ENCODE results near the gene DCAF8. TPM values are rescaled to one million over a fixed set of nuclear protein-coding genes. Genes with fewer than 3 reads are reported as not detected.

Gene DCAF8
- total and polyA plus RNA-seq, 2 of the 4 experiments (the other 2 are of a cell fraction), result 83.3 to 83.8 TPM

DNA sequence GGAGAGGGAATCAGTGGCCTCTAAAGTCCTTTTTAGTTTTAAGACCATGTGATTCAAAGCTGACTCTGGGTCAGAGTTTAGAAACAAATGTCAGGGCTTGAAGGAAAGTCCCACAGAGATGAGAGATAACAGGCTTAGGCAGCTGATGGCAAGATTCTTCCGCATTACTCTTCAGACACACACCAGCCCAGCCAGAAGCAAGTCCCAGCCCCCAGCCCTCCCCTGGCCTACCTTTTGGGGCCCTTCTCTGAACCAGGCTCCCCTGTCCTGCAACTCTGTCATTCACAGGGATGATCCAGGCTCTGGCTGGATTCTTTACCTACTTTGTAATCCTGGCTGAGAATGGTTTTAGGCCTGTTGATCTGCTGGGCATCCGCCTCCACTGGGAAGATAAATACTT is 85.1 kb downstream of the DCAF8 start:
- Histone ChIP-seq H3K9me1 (ENCODE audit: insufficient read depth, low read length) (no peaks in the 10 kb centered on the region), H2BK120ac (ENCODE audit: low read depth, low read length) (no peak overlapping the region), H3K56ac (ENCODE audit: extremely low read depth, insufficient read depth, low read length) (no peak overlapping the region), H4K20me1 (ENCODE audit: insufficient read depth, low read length) (no peaks in the 10 kb centered on the region), H3K79me1 (ENCODE audit: low read depth in 1 of 2, low read length in 2 of 2) (no peaks in the 10 kb centered on the region), H4K5ac (ENCODE audit: low read depth, low read length) (no peak overlapping the region), H3K4me3 (ENCODE audit: insufficient read depth, low read depth, low read length) (no peak overlapping the region), H3K4me2 (ENCODE audit: low read depth, low read length) (no peak overlapping the region), H2BK5ac (ENCODE audit: low read depth, low read length, poor library complexity, severe bottlenecking) (no peak overlapping the region), H4K8ac (ENCODE audit: low read depth in 2 of 2, low read length in 2 of 2) (no peak overlapping the region), H3K27ac (ENCODE audit: insufficient read depth, low read length) (no peak overlapping the region), H3K4ac (ENCODE audit: low read depth, low read length) (no peak overlapping the region), H2AK9ac (replicated peaks; ENCODE audit: low read depth, low read length, poor library complexity) (no peak overlapping the region), H2BK20ac (ENCODE audit: low read depth, low read length) (no peak overlapping the region), H3K23ac (ENCODE audit: low read depth, low read length) (no peak overlapping the region; the same call in 1 of the 2 replicates), H3K27me3 (ENCODE audit: control insufficient read depth, insufficient read depth, low read length) (peaks cover 35% of the 10 kb centered on the region), H2BK15ac (ENCODE audit: low read depth, low read length) (no peak overlapping the region), H4K91ac (ENCODE audit: insufficient read depth, low read depth, low read length) (no peak overlapping the region), H3K18ac (ENCODE audit: low read depth, low read length) (no peak overlapping the region), H3K4me1 (ENCODE audit: control insufficient read depth, insufficient read depth, low read length) (no peaks in the 10 kb centered on the region), H3K36me3 (ENCODE audit: control insufficient read depth, insufficient read depth, low read length) (no peaks in the 10 kb centered on the region), H2AK5ac (ENCODE audit: low read depth, low read length) (no peak overlapping the region), H3K9ac (ENCODE audit: low read depth, low read length) (no peak overlapping the region), H3K9me3 (ENCODE audit: control insufficient read depth, insufficient read depth, low read length) (no peaks in the 10 kb centered on the region; the same call in 1 of the 2 replicates), H2AFZ (replicated peaks; ENCODE audit: low read length, poor library complexity) (no peak overlapping the region), H3K14ac (replicated peaks; ENCODE audit: low read depth, low read length) (no peak overlapping the region)
- DNase-seq (no peak), ATAC-seq (ENCODE audit: low read depth) (no peak)
- TF ChIP-seq RCOR1 (IDR thresholded peaks at IDR 0.05; ENCODE audit: insufficient replicate concordance, low read length) (no peak), CHD1 (IDR thresholded peaks at IDR 0.05; ENCODE audit: low read depth, low read length) (no peak), MAFK (IDR thresholded peaks at IDR 0.05; ENCODE audit: low read depth, low read length) (no peak), SMC3 (IDR thresholded peaks at IDR 0.05; ENCODE audit: low read depth, low read length) (no peak), POLR2A (IDR thresholded peaks at IDR 0.05; ENCODE audit: low read depth, low read length) (no peak), MXI1 (IDR thresholded peaks at IDR 0.05; ENCODE audit: borderline replicate concordance, low read depth, low read length) (no peak), MAZ (IDR thresholded peaks at IDR 0.05; ENCODE audit: borderline replicate concordance, low read depth, low read length) (no peak), BHLHE40 (IDR thresholded peaks at IDR 0.05; ENCODE audit: low read depth, low read length) (no peak), NFE2L2 (IDR thresholded peaks at IDR 0.05; ENCODE audit: low read depth, low read length) (no peak), CEBPB (IDR thresholded peaks at IDR 0.05; ENCODE audit: low read depth, low read length) (no peak), RFX5 (IDR thresholded peaks at IDR 0.05; ENCODE audit: low read depth, low read length) (no peak), FOS (IDR thresholded peaks at IDR 0.05; ENCODE audit: low read depth, low read length) (no peak), RAD21 (IDR thresholded peaks at IDR 0.05; ENCODE audit: low read length) (no peak)
- TF ChIP-seq, protein P1, sequence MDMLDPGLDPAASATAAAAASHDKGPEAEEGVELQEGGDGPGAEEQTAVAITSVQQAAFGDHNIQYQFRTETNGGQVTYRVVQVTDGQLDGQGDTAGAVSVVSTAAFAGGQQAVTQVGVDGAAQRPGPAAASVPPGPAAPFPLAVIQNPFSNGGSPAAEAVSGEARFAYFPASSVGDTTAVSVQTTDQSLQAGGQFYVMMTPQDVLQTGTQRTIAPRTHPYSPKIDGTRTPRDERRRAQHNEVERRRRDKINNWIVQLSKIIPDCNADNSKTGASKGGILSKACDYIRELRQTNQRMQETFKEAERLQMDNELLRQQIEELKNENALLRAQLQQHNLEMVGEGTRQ (IDR thresholded peaks at IDR 0.05; ENCODE audit: low read depth, low read length), result no peak
- TF ChIP-seq, protein P2, sequence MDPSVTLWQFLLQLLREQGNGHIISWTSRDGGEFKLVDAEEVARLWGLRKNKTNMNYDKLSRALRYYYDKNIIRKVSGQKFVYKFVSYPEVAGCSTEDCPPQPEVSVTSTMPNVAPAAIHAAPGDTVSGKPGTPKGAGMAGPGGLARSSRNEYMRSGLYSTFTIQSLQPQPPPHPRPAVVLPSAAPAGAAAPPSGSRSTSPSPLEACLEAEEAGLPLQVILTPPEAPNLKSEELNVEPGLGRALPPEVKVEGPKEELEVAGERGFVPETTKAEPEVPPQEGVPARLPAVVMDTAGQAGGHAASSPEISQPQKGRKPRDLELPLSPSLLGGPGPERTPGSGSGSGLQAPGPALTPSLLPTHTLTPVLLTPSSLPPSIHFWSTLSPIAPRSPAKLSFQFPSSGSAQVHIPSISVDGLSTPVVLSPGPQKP (IDR thresholded peaks at IDR 0.05; ENCODE audit: borderline replicate concordance, low read depth, low read length), result no peak
- TF ChIP-seq, protein P3, sequence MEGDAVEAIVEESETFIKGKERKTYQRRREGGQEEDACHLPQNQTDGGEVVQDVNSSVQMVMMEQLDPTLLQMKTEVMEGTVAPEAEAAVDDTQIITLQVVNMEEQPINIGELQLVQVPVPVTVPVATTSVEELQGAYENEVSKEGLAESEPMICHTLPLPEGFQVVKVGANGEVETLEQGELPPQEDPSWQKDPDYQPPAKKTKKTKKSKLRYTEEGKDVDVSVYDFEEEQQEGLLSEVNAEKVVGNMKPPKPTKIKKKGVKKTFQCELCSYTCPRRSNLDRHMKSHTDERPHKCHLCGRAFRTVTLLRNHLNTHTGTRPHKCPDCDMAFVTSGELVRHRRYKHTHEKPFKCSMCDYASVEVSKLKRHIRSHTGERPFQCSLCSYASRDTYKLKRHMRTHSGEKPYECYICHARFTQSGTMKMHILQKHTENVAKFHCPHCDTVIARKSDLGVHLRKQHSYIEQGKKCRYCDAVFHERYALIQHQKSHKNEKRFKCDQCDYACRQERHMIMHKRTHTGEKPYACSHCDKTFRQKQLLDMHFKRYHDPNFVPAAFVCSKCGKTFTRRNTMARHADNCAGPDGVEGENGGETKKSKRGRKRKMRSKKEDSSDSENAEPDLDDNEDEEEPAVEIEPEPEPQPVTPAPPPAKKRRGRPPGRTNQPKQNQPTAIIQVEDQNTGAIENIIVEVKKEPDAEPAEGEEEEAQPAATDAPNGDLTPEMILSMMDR (conservative IDR thresholded peaks at IDR 0.05; ENCODE audit: low read depth, low read length), result no peak
- ChIA-PET CTCF (no interaction called here), POLR2A (ENCODE audit: unreplicated experiment) (no interaction called here)
- intact Hi-C loops (cut with micrococcal nuclease), result no loop called here
- WGBS, 2 experiments (ENCODE audit: extremely low coverage in 2 of 2, insufficient read length in 1 of 2), result no CpG with 5 or more reads among the region's 2 CpGs
- BruUV-seq (replicated peaks), result no TSS peak
- in situ Hi-C loops (cut with MboI; ENCODE audit: low sequenced_read_pairs), result loop anchor here (25.0 kb wide), 1 partner anchor 435 kb away; no protein-coding TSS in a partner anchor
- dilution Hi-C loops (cut with HindIII; ENCODE audit: low sequenced_read_pairs, unreplicated experiment), result no loop called here

Measured in IMR-90 (cell line).